HG03520 (cell line): ENCODE measurements around the gene CMTR1.
A peak's percentile ranks its signal among the peaks of the same experiment; 100 is the strongest.

Source experiments
- ATAC-seq: cut with Tn5 transposase; IDR thresholded peaks from one replicate; pipeline ENCODE4 v1.9.1; 2021; ENCODE audit warnings: mild to moderate bottlenecking, moderate library complexity; ENCODE audit not compliant: unreplicated experiment

CMTR1 gene

GRCh38 chr6:37477191-37477590 is 44.2 kb downstream of the CMTR1 start:
- no peak for ATAC-seq

GRCh38 chr6:37477656-37478435 is 44.8 kb downstream of the CMTR1 start:
- ATAC-seq: no peak

GRCh38 chr6:37478827-37479226 is 45.8 kb downstream of the CMTR1 start:
- ATAC-seq: no peak

GRCh38 chr6:37479266-37479854 is 46.3 kb downstream of the CMTR1 start:
- ATAC-seq: no peak

- no peak for ATAC-seq
These were observed 47.2 kb downstream of the CMTR1 start for GRCh38 chr6:37480118-37480736.

GRCh38 chr6:37480951-37481534 is 48.0 kb downstream of the CMTR1 start:
- ATAC-seq: no peak

- ATAC-seq: no peak
These were observed 48.9 kb downstream of the CMTR1 start for GRCh38 chr6:37481711-37482605.

- ATAC-seq: no peak
These were observed 49.7 kb downstream of the CMTR1 start for GRCh38 chr6:37482606-37483251.

- ATAC-seq: no peak
These were observed 50.4 kb downstream of the CMTR1 start for GRCh38 chr6:37483252-37483901.

- peak; percentile 58 for ATAC-seq
These were observed 51.1 kb downstream of the CMTR1 start for GRCh38 chr6:37483917-37484785.

- no peak for ATAC-seq
These were observed 51.8 kb downstream of the CMTR1 start for GRCh38 chr6:37484786-37485170.

- ATAC-seq: no peak
These were observed 52.3 kb downstream of the CMTR1 start for GRCh38 chr6:37485291-37485702.

GRCh38 chr6:37486121-37486839 is 53.3 kb downstream of the CMTR1 start:
- ATAC-seq: no peak

GRCh38 chr6:37487591-37488380 is 54.8 kb downstream of the CMTR1 start:
- ATAC-seq: no peak

GRCh38 chr6:37488476-37488875 is 55.5 kb downstream of the CMTR1 start:
- no peak for ATAC-seq

GRCh38 chr6:37489697-37490336 is 56.8 kb downstream of the CMTR1 start:
- no peak for ATAC-seq
